ENCODE measurements around the gene HTR5A.

HTR5A gene

DNA sequence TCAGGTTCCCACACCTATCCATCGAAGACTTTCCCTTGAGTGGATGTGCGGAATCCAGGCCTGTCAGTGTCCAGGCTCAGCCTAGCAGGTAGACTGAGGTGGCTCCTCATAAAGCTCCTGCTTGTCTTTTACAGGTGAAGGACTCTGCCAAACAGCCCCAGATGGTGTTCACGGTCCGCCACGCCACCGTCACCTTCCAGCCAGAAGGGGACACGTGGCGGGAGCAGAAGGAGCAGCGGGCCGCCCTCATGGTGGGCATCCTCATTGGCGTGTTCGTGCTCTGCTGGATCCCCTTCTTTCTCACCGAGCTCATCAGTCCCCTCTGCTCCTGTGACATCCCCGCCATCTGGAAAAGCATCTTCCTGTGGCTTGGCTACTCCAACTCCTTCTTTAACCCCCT is 13.9 kb downstream of the HTR5A start:
- no peak overlapping the region for H3K4me3 ChIP-seq (ENCODE audit: low read depth, low read length)
- no peak for TF ChIP-seq CTCF (IDR thresholded peaks at IDR 0.05; ENCODE audit: borderline replicate concordance, insufficient read depth, low read depth, low read length)

DNA sequence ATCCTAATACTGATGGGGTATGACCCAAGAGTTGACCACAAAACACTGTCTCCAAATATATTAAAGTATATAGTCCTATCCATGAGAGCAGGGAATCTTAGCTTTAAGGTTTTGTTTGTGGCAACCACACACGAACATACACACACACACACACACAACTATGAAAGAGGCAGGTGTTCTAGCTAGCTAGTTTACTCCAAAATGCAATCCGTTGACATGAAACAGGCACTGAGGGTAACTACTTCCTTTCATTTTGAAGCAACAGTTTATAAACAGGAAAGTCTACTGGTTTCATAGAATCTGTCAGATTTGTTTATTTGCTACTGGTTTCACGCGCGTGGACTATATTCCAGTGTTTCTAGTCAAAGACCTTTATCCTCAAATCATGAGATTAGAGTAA is 14.8 kb downstream of the HTR5A start:
- no peak overlapping the region for H3K4me3 ChIP-seq (ENCODE audit: low read depth, low read length)
- no peak for TF ChIP-seq CTCF (IDR thresholded peaks at IDR 0.05; ENCODE audit: borderline replicate concordance, insufficient read depth, low read depth, low read length)

DNA sequence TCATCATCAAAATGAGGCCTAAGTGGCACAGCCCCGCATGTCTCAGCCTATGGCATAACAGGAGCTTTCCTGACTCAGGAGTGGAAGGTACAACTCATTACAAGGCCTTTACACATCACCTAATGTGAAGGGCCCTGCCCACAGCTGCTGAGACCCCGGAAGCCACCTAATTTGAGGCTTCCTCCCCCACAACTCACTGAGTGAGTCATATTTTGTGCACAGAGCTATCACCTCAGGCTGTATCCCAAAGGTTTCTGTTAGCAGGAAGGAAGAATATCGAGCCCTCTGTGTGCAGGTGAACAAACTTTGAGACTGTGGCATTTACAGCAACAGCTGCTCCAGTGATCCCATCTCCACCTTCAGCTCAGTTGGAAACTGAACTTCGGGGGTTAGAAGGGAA is 20.6 kb downstream of the HTR5A start:
- no peak overlapping the region for H3K4me3 ChIP-seq (ENCODE audit: low read depth, low read length)
- no peak for TF ChIP-seq CTCF (IDR thresholded peaks at IDR 0.05; ENCODE audit: borderline replicate concordance, insufficient read depth, low read depth, low read length)

GRCh38 chr7:155093596-155093995 is 23.5 kb downstream of the HTR5A start:
- H3K4me3 ChIP-seq (ENCODE audit: low read depth, low read length), result no peak overlapping the region
- no peak for TF ChIP-seq CTCF (IDR thresholded peaks at IDR 0.05; ENCODE audit: borderline replicate concordance, insufficient read depth, low read depth, low read length)

- TF ChIP-seq CTCF (IDR thresholded peaks at IDR 0.05; ENCODE audit: borderline replicate concordance, insufficient read depth, low read depth, low read length), result no peak
- no peak overlapping the region for H3K4me3 ChIP-seq (ENCODE audit: low read depth, low read length)
These were observed 24.6 kb downstream of the HTR5A start for GRCh38 chr7:155094636-155095135.

DNA sequence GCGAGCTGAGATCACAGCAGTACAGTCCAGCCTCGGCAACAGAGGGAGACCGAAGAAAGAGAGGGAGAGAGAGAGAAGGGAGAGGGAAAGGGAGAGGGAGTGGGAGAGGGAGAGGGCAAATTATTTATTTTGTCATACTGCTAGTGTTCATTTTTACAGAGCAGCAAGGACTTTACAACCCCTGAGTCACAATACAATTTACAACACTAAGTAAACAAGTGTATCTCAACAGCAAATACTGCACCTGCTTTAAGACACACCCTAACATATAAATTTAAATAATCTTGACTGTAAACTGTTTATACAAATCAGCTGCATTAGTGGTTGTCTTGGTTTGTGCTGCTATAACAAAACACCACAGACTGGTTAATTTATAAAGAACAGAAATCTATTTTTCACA is 27.2 kb downstream of the HTR5A start:
- TF ChIP-seq CTCF (IDR thresholded peaks at IDR 0.05; ENCODE audit: borderline replicate concordance, insufficient read depth, low read depth, low read length), result no peak
- no peak overlapping the region for H3K4me3 ChIP-seq (ENCODE audit: low read depth, low read length)

DNA sequence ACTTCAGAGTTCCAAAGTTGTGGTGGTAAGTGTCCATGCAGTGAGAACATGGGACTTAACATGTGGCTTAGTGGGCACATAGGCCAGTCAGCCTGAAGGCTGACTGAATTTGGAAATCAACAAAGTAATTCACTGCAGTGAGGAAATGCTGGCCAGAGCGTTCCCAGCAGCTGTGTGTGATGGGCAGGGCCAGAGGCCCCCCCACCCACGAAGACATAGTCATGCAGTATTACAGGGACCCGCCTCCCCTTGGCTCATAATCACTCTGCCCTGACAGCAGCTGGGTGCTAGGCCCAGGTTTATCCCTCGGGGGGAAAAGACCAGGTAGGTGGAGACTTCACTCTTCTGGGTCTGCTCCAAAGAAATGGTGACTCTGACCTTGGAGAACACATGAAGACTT is 33.7 kb downstream of the HTR5A start:
- TF ChIP-seq CTCF (IDR thresholded peaks at IDR 0.05; ENCODE audit: borderline replicate concordance, insufficient read depth, low read depth, low read length), result no peak
- H3K4me3 ChIP-seq (ENCODE audit: low read depth, low read length), result no peak overlapping the region
